ENCODE measurements around the gene COP1.
"Not testable (repeated sequence)": the region's sequence is repeated elsewhere in the genome, so short reads cannot be mapped to it uniquely, and the experiment has no call there.

The COP1 gene

DNA sequence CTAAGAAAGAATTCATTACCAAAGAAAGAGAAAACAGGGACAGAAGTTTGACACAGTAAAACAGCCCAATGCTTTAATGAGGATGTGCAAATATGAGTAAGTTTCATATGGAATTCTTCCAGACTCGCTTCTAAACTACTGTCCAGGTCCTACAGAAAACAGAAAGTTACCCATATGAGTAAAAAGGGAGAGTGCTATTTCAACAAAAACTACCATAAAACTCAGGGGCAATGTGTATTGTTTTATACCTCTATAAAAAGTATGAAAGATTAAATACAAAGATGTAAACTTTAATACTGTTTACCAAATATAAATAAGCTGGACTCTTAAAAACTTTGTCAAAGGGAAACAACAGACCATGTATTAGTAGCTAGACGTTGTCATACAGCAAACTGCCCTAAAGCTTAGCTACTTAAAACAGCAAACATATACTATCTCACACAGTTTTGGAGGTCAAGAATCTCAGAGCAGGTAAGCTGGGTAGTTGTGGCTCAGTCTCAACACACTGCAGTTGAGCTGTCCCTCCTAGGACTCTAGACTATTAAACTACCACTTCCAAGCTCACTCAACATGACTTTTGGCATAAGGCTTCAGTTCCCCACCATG is 174.9 kb downstream of the COP1 start:
- DNase-seq = no peak

- no peak for DNase-seq
Measured at GRCh38 chr1:176029609-176030008, 177.5 kb downstream of the COP1 start.

DNA sequence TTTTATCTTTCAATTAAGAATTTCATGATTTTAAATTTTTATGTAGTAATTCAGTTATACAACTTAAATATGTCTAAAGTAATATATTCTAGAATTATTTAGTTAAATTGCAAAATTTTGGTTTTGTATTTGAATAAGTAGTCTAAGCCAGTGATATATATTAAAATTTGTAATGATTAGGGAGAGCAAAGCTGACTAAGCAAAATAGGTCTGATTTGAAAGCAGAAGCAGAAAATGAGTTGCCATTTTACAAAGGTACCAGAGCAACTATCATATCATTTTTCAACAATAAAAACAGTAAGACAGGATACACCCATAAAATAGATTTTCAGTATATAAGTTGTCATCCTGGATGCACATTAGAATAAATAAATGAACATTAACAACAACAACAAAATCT is 177.9 kb downstream of the COP1 start:
- no peak for DNase-seq

DNA sequence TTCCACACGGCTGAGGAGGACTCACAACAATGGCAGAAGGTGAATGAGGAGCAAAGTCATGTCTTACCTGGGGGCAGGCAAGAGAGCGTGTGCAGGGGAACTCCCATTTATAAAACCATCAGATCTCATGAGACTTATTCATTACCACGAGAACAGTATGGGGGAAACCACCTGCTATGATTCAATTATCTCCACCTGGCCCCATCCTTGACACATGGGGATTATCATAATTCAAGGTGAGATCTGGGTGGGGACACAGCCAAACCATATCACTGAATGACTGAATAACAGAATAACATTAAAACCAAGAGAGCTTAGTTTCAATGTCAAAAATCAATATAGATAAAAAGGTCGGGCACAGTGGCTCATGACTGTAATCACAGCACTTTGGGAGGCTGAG is 179.2 kb downstream of the COP1 start:
- not testable (repeated sequence) for DNase-seq

DNA sequence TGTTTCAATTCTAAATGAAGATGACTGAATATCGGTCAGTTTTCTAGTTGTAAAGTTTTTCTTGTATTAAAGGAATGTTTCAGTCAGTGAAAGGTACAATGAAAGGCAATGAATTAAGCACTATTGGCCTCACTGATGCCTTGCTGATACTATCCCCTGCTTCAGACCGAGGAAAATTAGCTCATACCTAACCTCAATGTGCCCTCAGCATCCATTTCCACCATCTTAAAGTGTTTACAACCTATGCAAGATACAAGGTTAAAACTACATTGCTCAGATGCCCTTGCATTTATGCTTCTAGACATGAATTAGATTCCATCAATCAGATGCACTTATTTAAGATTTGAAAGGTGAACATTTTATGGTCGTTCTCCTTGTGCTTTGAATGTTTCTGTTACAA is 184.5 kb downstream of the COP1 start:
- no peak for DNase-seq

- no peak for DNase-seq
Measured at GRCh38 chr1:176017722-176018121, 189.4 kb downstream of the COP1 start.

DNA sequence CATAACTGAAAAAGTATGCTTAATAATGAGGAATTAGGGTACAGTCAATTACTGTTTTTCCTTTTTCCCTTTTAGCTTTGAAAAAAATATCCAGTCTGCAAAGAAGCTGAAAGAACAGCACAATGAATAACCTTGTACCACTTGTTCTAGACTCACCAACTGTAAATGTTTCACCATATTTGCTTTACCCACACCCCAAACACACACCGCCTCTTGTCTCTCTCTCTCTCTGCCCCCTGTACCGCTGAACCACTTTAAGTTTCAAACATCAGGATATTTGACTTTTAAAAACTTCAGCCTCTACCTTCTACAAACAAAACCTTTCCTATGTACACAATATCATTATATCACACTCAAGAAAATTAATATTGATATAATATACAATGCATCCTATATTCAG is 197.1 kb downstream of the COP1 start:
- no peak for DNase-seq

GRCh38 chr1:176007756-176008389 is 199.2 kb downstream of the COP1 start:
- DNase-seq = not testable (repeated sequence)

DNA sequence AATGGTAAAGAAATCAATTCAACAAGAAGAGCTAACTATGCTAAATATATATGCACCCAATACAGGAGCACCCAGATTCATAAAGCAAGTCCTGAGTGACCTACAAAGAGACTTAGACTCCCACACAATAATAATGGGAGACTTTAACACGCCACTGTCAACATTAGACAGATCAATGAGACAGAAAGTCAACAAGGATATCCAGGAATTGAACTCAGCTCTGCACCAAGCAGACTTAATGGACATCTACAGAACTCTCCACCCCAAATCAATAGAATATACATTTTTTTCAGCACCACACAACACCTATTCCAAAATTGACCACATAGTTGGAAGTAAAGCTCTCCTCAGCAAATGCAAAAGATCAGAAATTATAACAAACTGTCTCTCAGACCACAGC is 212.4 kb downstream of the COP1 start:
- not testable (repeated sequence) for DNase-seq

DNA sequence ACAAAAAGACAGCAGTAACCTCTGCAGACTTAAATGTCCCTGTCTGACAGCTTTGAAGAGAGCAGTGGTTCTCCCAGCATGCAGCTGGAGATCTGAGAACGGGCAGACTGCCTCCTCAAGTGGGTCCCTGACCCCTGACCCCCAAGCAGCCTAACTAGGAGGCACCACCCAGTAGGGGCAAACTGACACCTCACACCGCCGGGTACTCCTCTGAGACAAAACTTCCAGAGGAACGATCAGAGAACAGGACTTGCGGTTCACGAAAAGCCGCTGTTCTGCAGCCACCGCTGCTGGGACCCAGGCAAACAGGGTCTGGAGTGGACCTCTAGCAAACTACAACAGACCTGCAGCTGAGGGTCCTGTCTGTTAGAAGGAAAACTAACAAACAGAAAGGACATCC is 214.3 kb downstream of the COP1 start:
- DNase-seq = not testable (repeated sequence)

- not testable (repeated sequence) for DNase-seq
Measured at GRCh38 chr1:175992202-175992601, 214.9 kb downstream of the COP1 start.

DNA sequence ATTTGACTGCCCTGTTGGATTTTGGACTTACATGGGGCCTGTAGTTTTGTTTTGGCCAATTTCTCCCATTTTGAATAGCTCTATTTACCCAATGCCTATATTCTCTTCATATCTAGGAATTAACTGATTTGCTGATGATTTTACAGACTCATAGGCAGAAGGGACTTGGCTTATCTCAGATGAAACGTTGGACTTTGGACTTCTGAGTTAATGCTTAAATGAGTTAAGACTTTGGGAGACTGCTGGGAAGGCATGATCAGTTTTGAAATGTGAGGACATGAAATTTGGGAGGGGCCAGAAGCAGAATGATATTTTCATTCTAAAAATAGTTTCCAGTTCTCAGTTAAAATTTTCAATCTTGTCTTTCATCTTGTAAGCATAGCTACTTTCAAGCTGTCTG is 222.3 kb downstream of the COP1 start:
- DNase-seq = no peak

DNA sequence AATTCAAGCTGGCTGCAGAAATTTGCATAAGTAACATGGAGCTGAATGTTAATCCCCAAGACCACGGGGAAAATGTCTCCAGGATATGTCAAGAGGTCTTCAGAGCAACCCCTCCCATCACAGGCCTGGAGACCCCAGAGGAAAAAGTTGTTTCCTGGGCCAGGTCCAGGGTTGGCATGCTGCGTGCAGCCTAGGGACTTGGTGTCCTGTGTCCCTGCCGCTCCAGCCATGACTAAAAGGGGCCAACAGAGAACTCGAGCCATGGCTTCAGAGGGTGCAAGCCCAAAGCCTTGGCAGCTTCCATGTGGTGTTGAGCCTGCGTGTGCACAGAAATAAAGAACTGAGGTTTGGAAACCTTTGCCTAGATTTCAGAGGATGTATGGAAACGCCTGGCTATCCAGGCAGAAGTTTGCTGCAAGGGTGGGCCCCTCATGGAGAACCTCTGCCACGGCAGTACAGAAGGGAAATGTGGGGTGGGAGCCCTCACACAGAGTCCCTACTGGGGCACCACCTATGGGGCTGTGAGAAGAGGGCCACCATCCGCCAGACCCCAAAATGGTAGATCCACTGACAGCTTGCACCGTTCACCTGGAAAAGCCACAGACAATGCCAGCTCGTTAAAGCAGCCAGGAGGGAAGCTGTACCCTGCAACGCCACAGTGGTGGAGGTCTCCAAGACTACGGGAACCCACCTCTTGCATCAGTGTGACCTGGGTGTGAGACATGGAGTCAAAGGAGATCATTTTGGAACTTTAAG is 222.9 kb downstream of the COP1 start:
- DNase-seq = no peak

- DNase-seq = not testable (repeated sequence)
Measured at GRCh38 chr1:175983363-175983762, 223.7 kb downstream of the COP1 start.

DNA sequence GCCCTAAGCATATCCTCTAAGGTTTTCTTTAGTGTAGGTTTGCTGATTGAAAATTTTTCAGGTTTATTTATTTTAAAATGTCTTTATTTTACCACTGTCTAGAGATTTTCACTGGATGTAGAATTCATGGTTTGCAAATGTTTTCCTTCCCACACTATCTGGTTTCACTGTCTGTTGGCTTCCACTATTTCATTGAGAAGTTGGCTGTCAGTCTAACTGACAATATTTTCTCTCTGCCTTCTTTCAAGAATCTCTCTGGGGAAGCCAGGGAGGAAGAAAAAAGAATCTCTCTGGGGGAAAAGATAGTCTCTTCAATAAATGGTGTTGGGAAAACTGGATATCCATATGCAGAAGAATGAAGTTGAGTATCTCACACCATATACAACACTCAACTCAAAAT is 226.0 kb downstream of the COP1 start:
- DNase-seq = no peak

- DNase-seq = no peak
Measured at GRCh38 chr1:175978926-175979325, 228.2 kb downstream of the COP1 start.

DNA sequence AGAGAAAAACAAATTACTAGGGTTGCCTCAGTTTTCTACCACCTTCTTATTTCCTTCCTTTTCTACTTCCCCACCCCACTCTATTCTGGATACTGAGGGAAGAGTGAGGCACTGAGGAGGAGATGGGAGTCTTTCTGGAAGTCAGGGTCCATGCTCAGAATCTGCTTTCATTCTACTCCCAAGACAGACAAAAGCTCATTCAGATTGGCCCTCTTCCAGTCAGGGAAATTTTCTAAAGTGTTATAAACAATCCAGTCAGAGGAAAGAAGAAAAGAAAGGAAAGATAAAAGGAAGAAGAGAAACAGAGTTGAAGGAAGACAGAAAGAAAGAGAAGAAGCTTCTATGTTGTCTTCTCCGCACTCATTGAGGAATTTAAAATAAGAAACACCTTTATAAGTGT is 228.6 kb downstream of the COP1 start:
- DNase-seq = no peak

DNA sequence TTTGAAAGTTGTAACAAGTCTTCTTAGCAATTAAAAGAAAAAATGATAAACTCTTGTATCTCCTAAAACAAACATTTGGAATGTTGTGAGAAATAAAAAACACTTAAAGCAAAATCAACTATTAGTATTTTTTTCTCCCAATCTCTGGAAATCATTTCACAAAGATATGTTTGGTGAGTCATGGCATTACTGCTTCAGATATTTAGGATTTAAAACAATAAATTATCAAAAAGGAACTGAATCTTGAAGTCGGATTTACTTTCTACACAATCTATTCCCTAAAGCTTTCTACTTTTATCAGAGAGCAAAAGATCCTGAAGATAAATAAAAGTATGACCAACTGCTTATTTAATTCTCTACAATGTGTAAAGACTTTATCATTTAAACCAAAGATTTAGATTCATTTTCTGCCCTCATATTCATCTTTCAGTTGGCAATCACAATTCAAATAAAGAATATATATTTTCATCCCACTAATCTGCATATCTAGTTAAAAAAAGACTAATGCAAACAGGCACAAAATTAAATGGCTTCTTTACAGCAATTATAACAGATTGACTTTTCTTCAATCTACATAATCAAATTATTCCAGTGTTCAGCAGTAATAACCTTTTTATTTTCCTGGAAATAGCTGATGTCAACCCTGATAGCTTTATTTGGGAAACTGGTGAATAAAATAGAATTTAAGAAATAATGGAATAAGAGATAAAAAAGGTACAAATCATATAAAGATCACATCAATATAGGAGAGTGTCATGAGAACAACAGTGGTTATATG is 230.0 kb downstream of the COP1 start:
- no peak for DNase-seq

GRCh38 chr1:175969231-175969630 is 237.9 kb downstream of the COP1 start:
- no peak for DNase-seq

DNA sequence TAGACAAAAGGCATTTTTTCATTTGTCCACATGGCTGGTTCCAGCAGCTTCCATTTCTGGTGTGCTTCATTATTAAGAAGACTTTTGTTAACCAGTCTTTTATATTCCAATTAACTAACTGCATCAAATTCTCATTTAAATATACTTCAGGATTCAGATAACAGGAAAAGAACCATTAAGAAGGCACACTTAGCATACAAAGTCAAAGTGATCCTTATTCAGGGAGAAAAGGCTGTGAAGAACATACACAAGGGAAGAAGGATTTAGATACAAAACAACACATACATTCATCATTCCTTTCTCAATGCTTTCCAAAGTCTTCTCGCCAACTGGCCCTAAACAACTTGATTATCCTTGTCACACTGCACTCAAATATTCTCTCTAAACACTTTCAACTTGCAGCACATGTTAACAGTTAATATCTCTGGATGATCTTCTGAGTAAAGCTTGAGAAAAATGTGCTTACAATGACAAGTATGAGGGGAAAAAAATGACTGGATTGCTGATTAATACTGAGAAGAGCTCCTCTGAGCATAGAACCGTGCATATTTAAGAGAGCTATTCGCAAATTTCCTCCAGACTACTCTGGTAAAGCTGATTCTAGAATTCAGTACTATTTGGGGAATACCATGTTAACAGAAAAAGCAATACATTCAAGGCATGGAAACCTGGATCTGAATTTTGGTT is 238.5 kb downstream of the COP1 start:
- DNase-seq = no peak

DNA sequence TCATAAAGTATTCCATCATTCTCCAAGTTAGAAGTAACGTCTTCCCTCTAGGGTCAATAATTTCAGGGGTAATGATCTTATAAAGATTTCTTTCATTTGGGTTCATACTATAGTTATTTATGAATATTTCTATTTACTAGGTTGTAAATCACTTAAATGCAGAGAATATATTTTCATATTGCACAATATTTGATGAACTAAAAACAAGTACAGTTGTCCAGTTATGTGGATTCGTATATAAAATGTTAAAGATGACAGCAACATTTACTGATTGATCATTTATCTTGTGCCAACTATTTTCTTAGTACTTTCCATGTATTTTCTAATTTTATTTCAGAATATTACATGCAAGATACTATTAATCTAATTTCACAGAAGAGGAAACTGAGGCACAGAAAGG is 243.3 kb downstream of the COP1 start:
- DNase-seq = no peak

DNA sequence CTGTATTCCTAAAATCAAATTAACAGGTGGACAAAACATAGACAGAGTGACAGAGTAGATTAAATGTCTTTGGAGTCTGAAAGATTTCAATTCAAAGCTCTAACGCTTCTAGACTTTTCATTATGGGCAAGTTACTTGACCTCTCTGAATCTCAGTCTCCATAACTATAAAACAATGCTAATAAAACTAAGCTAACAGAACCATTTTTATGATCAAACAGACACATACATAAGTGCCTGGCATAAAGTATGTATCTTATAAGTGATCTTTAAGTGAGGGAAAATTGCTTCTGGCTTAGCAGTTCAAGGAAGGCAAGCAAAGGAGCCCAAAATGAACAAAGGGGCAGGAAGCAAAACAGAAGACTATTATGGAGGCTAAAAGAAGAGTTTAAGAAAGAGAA is 246.9 kb downstream of the COP1 start:
- DNase-seq = no peak

GRCh38 chr1:175951627-175952026 is 255.5 kb downstream of the COP1 start:
- no peak for DNase-seq

Measured in eye (tissue), 1 donor.